Measurements from ENCODE around the gene TRAPPC8. TPM values are rescaled to one million over a fixed set of nuclear protein-coding genes. Genes with fewer than 3 reads are reported as not detected.
"Not testable (repeated sequence)": the region's sequence is repeated elsewhere in the genome, so short reads cannot be mapped to it uniquely, and the experiment has no call there.

TRAPPC8 gene
- total RNA-seq, 2 experiments from 2014 or later: 41.5 to 42.1 TPM

DNA sequence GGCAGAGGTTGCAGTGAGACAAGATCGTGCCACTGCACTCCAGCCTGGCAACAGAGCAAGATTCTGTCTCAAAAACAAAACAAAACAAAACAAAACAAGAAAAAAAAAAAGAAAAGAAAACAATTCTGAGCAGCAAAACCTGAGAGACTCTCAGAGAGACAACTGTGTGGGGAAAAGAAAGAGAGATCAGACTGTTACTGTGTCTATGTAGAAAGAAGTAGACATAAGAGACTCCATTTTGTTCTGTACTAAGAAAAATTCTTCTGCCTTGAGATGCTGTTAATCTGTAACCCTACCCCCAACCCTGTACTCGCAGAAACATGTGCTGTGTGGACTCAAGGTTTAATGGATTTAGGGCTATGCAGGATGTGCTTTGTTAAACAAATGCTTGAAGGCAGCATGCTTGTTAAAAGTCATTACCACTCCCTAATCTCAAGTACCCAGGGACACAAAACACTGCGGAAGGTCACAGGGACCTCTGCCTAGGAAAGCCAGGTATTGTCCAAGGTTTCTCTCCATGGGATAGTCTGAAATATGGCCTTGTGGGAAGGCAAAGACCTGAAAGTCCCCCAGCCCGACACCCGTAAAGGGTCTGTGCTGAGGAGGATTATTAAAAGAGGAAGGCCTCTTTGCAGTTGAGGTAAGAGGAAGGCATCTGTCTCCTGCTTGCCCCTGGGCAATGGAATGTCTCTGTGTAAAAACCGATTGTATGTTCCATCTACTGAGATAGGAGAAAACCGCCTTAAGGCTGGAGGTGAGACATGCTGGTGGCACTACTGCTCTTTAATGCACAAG lies 132.4 kb downstream of the TRAPPC8 start:
- H3K36me3 Mint-ChIP-seq (ENCODE audit: low read depth); H3K27me3 Mint-ChIP-seq (ENCODE audit: low read depth); POLR2A ChIA-PET; H3K4me1 Mint-ChIP-seq (ENCODE audit: low read depth); DNase-seq; H3K4me3 Mint-ChIP-seq; H3K27ac Mint-ChIP-seq; ATAC-seq; CTCF ChIA-PET; H3K9me3 Mint-ChIP-seq (ENCODE audit: insufficient read depth): not testable (repeated sequence)

DNA sequence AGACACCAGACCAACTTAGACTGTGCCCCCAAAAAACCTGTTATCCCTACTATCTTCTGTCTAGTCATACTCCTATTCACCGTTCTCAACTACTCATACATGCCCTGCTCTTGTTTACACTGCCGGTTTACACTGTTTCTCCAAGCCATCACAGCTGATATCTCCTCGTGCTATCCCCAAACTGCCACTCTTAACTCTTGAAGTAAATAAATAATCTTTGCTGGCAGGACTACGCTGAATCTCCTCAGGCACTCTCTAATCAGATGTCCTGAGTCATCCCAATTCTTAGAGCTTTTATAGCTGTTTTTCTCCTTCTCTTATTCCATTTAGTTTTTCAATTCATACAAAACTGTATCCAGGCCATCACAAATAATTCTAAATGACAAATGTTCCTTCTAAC lies 133.9 kb downstream of the TRAPPC8 start:
- CTCF ChIA-PET; H3K27me3 Mint-ChIP-seq (ENCODE audit: low read depth); H3K4me3 Mint-ChIP-seq; H3K27ac Mint-ChIP-seq; H3K36me3 Mint-ChIP-seq (ENCODE audit: low read depth); ATAC-seq; H3K9me3 Mint-ChIP-seq (ENCODE audit: insufficient read depth); H3K4me1 Mint-ChIP-seq (ENCODE audit: low read depth); POLR2A ChIA-PET; DNase-seq: not testable (repeated sequence)

DNA sequence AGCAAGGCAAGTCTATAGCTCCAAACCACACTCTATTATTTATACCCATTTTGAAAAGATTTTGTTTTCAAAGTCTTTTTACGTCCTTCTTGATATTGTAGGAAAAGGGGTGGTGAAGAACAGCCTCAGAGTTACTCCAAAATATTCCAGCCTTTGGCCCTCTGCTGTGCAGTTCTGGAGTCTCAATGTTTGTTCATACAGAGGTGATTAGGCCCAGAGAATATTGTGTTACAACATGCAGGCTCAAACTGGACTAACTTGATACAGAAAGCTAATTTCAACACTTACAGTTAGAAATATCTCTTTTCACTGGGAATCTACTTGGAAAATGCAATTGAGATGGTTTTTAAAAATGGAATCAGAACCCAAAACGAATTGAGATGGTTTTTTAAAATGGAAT lies 141.8 kb downstream of the TRAPPC8 start:
- ATAC-seq (no peak), DNase-seq (no peak)
- no peak overlapping the region for H3K4me3 Mint-ChIP-seq
- H3K27ac Mint-ChIP-seq: no peak overlapping the region
- no peaks in the 10 kb centered on the region for H3K36me3 Mint-ChIP-seq (ENCODE audit: low read depth)
- no peaks in the 10 kb centered on the region for H3K4me1 Mint-ChIP-seq (ENCODE audit: low read depth)
- H3K27me3 Mint-ChIP-seq (ENCODE audit: low read depth): peaks cover 2% of the 10 kb centered on the region
- no peaks in the 10 kb centered on the region for H3K9me3 Mint-ChIP-seq (ENCODE audit: insufficient read depth)
- ChIA-PET CTCF (no interaction called here), POLR2A (no interaction called here)

DNA sequence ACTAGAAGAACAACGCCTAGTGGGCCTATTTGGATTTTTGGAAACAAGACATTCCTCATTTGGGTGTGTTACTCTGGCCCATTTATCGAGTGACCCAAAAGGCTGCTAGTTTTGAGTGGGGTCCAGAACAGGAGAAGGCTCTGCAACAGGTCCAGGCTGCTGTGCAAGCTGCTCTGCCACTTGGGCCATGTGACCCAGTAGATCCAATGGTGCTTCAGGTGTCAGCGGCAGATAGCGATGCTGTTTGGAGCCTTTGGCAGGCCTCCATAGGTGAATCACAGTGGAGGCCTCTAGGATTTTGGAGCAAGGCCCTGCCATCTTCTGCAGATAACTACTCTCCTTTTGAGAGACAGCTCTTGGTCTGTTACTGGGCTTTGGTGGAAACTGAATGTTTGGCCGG lies 143.7 kb downstream of the TRAPPC8 start:
- H3K36me3 Mint-ChIP-seq (ENCODE audit: low read depth); H3K4me3 Mint-ChIP-seq; POLR2A ChIA-PET; CTCF ChIA-PET; DNase-seq; H3K9me3 Mint-ChIP-seq (ENCODE audit: insufficient read depth); ATAC-seq; H3K27me3 Mint-ChIP-seq (ENCODE audit: low read depth); H3K4me1 Mint-ChIP-seq (ENCODE audit: low read depth); H3K27ac Mint-ChIP-seq: not testable (repeated sequence)

DNA sequence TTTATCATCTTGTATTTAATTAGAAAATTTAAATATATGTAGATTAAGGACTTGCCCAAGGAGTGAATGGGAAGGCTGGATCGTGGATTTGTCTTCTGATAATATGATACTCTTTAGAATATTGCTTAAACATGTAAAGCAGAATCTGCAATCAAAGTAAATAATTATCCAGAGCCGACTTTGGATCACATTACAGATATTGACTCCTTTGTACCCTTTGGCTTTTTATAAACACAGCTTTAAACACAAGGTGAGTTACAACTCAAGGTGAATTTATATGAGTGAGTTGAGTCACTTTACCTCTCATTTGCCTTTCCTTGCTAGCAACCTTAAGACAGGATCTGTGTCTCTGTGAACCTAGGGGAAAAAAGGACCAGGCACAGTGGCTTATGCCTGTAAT lies 144.5 kb downstream of the TRAPPC8 start:
- H3K4me1 Mint-ChIP-seq (ENCODE audit: low read depth): no peaks in the 10 kb centered on the region
- H3K36me3 Mint-ChIP-seq (ENCODE audit: low read depth): no peaks in the 10 kb centered on the region
- ChIA-PET POLR2A (no interaction called here), CTCF (no interaction called here)
- H3K27ac Mint-ChIP-seq: no peak overlapping the region
- ATAC-seq (no peak), DNase-seq (no peak)
- H3K4me3 Mint-ChIP-seq: no peak overlapping the region
- no peaks in the 10 kb centered on the region for H3K9me3 Mint-ChIP-seq (ENCODE audit: insufficient read depth)
- peaks cover 2% of the 10 kb centered on the region for H3K27me3 Mint-ChIP-seq (ENCODE audit: low read depth)

DNA sequence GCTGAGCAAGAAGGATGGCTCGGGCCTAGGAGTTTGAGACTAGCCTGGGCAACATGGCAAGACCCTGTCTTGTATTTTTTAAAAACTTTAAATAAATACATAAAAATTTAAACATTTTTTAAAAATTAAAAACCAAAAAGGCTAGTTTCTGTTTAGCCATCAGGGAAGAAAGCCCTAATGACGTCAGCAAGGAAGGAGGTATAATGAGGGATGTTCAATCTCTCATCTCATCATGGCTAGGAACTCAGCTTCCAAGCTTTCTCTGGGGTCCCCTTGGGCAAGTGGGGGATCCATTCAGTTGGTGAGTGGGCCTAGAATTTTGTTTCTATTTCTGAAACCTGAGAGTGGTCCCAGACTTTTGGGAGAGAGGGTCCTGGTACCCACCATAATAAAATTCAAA lies 147.2 kb downstream of the TRAPPC8 start:
- H3K9me3 Mint-ChIP-seq (ENCODE audit: insufficient read depth): no peaks in the 10 kb centered on the region
- H3K4me3 Mint-ChIP-seq: no peak overlapping the region
- ATAC-seq: no peak
- ChIA-PET POLR2A (no interaction called here), CTCF (no interaction called here)
- H3K4me1 Mint-ChIP-seq (ENCODE audit: low read depth): no peaks in the 10 kb centered on the region
- H3K27me3 Mint-ChIP-seq (ENCODE audit: low read depth): no peaks in the 10 kb centered on the region
- H3K27ac Mint-ChIP-seq: no peak overlapping the region
- no peak for DNase-seq
- no peaks in the 10 kb centered on the region for H3K36me3 Mint-ChIP-seq (ENCODE audit: low read depth)

DNA sequence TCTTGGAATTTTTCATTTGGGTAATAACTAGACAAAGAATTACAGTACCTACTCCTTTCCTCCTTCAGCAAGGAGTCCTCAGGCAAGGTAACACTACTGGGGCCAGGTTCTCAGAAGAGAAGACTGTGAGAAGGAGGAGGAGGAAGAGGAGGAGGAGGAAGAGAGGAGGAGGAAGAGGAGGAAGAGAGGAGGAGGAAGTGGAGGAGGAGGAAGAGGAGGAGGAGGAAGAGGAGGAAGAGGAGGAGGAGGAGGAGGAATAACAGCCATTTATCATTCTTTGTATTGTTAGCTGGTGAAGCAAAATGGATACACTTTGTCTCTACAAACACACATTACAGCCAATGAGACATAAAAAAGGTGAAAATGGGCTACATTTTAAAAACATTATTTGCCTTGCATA lies 149.4 kb downstream of the TRAPPC8 start:
- DNase-seq (no peak), ATAC-seq (no peak)
- POLR2A ChIA-PET: no interaction called here

DNA sequence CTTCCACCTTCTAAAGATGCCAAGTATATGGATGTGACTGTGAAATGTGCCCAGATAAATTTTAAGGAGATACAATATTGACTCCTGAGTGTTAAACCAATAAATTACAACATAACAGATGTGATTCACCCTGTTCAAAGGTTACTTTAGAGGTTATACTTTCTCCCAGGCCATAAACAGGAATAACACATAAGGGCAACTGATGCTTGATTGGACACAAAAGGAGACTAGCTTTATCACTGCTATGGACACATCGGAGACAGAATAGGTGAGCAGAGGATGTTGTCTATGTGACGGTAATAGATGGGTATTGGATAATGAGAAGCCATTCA lies 150.4 kb downstream of the TRAPPC8 start:
- POLR2A ChIA-PET: no interaction called here
- H3K4me1 Mint-ChIP-seq (ENCODE audit: low read depth): no peaks in the 10 kb centered on the region
- ATAC-seq (no peak), DNase-seq (no peak)
- no peak overlapping the region for H3K27ac Mint-ChIP-seq
- CTCF ChIA-PET: no interaction called here
- H3K9me3 Mint-ChIP-seq (ENCODE audit: insufficient read depth): no peaks in the 10 kb centered on the region
- no peaks in the 10 kb centered on the region for H3K36me3 Mint-ChIP-seq (ENCODE audit: low read depth)
- no peaks in the 10 kb centered on the region for H3K27me3 Mint-ChIP-seq (ENCODE audit: low read depth)
- no peak overlapping the region for H3K4me3 Mint-ChIP-seq

More for the DNA sequence above, 149.4 kb downstream of the TRAPPC8 start:
- H3K36me3 Mint-ChIP-seq (ENCODE audit: low read depth): no peaks in the 10 kb centered on the region
- H3K4me1 Mint-ChIP-seq (ENCODE audit: low read depth): no peaks in the 10 kb centered on the region
- H3K27ac Mint-ChIP-seq: no peak overlapping the region
- no peak overlapping the region for H3K4me3 Mint-ChIP-seq
- H3K27me3 Mint-ChIP-seq (ENCODE audit: low read depth): no peaks in the 10 kb centered on the region
- CTCF ChIA-PET: no interaction called here
- no peaks in the 10 kb centered on the region for H3K9me3 Mint-ChIP-seq (ENCODE audit: insufficient read depth)

DNA sequence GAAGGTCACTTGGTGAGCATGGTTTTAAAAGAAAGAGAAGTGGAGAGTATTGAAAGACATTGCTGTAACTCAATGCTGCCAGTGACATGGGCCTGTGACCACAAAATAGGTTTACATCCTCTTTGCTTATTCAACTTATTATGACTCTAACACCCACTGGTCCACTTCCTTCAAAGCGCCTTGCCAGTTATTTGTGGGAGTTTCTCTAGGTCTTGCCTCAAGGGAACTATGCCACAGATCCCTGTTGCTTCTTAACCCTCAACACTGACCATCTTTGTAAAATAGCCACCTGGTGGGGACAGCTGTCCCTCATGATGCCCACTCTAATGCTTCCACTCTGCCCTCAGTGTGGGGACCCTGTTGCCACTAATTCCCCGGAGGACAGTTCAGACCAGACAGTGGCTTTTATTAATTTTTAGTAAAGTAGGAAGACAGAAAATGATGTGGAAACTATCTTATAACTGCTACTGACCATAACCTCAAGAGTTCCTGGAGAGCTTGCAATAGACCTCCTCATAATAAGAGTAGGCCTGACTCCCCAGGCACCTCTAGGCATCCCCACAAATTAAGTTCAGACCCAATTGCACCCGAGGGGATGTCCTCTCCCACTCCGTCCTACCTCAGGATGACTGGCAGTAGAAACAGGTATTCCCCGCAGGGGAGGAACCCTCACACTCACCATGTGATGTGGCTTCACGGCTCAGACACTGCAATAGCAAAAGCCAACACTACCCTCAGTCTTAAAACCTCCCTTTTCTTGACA lies 150.9 kb downstream of the TRAPPC8 start:
- CTCF ChIA-PET: no interaction called here

DNA sequence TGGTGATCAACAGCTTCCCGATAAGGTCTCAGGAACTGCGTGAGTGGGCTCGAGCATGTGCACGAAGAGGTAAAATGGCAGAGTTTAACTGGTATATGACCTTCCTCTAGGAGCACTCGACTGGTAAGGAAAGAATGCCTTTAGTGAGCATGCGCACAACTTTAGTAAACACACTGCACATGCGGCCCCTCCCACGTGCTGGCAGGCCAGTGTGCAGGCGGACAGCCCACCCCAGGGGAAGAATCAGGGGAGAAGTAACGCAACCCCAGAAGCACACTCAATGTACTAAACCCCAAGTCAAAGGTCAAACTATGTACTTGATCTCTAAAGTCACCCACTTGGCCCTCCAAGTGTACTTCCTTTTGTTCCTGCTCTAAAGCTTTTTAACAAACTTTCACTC lies 153.5 kb downstream of the TRAPPC8 start:
- Mint-ChIP-seq H3K4me1 (ENCODE audit: low read depth) (no peaks in the 10 kb centered on the region), H3K9me3 (ENCODE audit: insufficient read depth) (no peaks in the 10 kb centered on the region), H3K4me3 (no peak overlapping the region), H3K27me3 (ENCODE audit: low read depth) (no peaks in the 10 kb centered on the region), H3K36me3 (ENCODE audit: low read depth) (no peaks in the 10 kb centered on the region), H3K27ac (peak overlapping the region; percentile 40)
- DNase-seq: no peak
- POLR2A ChIA-PET: no interaction called here
- CTCF ChIA-PET: no interaction called here
- no peak for ATAC-seq

More for the DNA sequence above, 150.9 kb downstream of the TRAPPC8 start:
- no peaks in the 10 kb centered on the region for H3K36me3 Mint-ChIP-seq (ENCODE audit: low read depth)
- H3K4me3 Mint-ChIP-seq: no peak overlapping the region
- H3K4me1 Mint-ChIP-seq (ENCODE audit: low read depth): no peaks in the 10 kb centered on the region
- POLR2A ChIA-PET: no interaction called here
- H3K27ac Mint-ChIP-seq: no peak overlapping the region
- no peak for DNase-seq
- H3K9me3 Mint-ChIP-seq (ENCODE audit: insufficient read depth): no peaks in the 10 kb centered on the region
- no peak for ATAC-seq
- no peaks in the 10 kb centered on the region for H3K27me3 Mint-ChIP-seq (ENCODE audit: low read depth)

DNA sequence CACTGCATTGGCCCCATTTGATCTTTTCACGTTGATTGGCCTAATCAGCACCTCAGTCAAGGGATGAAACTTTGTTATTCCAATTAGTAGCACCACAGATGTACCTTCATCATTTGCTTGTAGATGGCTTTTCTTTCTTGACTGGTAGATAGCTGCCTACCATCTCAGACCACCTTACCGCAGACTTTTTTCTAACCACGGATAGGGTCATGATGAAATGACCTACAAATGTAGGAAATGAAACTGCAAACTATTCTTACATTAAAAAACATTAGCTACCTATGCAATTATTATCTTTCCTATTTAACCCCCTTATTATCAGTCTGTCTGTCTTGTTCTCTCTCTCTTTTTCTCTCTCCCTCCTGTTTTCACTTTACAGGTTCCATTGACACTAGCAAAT lies 159.9 kb downstream of the TRAPPC8 start:
- ATAC-seq (no peak), DNase-seq (no peak)
- ChIA-PET CTCF (no interaction called here), POLR2A (no interaction called here)
- peaks cover 4% of the 10 kb centered on the region for H3K27me3 Mint-ChIP-seq (ENCODE audit: low read depth)
- peaks cover 16% of the 10 kb centered on the region for H3K9me3 Mint-ChIP-seq (ENCODE audit: insufficient read depth)
- H3K4me1 Mint-ChIP-seq (ENCODE audit: low read depth): no peaks in the 10 kb centered on the region
- H3K4me3 Mint-ChIP-seq: no peak overlapping the region
- no peak overlapping the region for H3K27ac Mint-ChIP-seq
- peaks cover 2% of the 10 kb centered on the region for H3K36me3 Mint-ChIP-seq (ENCODE audit: low read depth)
